GM12878 (cell line): ENCODE measurements around the gene KLHL3.

Experiments
- CTCF ChIP-seq, 3 experiments: IDR thresholded peaks in 2 of 3; conservative IDR thresholded peaks in 1 of 3; 2 replicates each; pipeline ENCODE4 v1.5.1; 2011; ENCODE audit warnings: low read depth in 3 of 3, low read length in 3 of 3, mild to moderate bottlenecking in 3 of 3, control low read depth in 2 of 3, moderate library complexity in 2 of 3, inconsistent platforms in 1 of 3, mixed read lengths in 1 of 3; ENCODE audit not compliant: control insufficient read depth in 2 of 3, insufficient read depth in 1 of 3; ENCODE audit errors: extremely low read depth in 1 of 3
- MTA3 ChIP-seq: IDR thresholded peaks from 2 replicates; pipeline ENCODE4 v1.6.1; 2012; ENCODE audit warnings: low read length, inconsistent platforms, borderline replicate concordance
- TAF1 ChIP-seq: IDR thresholded peaks from 2 replicates; pipeline ENCODE4 v1.6.1; 2011; ENCODE audit warnings: mild to moderate bottlenecking, low read depth, low read length, borderline replicate concordance
- YY1 ChIP-seq: IDR thresholded peaks from 2 replicates; pipeline ENCODE4 v1.6.1; 2011; ENCODE audit warnings: low read depth, mild to moderate bottlenecking, low read length

GRCh38 chr5:137696481-137696880 is 39.4 kb downstream of the KLHL3 start:
- TF ChIP-seq YY1: no peak
- no peak for TF ChIP-seq TAF1
- no peak for TF ChIP-seq CTCF (IDR thresholded peaks at IDR 0.05 in 2 of 3, conservative IDR thresholded peaks at IDR 0.05 in 1 of 3; ENCODE audit: control insufficient read depth in 2 of 3, extremely low read depth in 1 of 3, insufficient read depth in 1 of 3, low read depth in 3 of 3, low read length in 3 of 3)
- TF ChIP-seq MTA3: no peak
